GM12878 (cell line): ENCODE measurements around the gene LAD1. TPM values are rescaled to one million over a fixed set of nuclear protein-coding genes. Genes with fewer than 3 reads are reported as not detected.

Source experiments
- BRCA1 ChIP-seq: IDR thresholded peaks from 2 replicates; pipeline ENCODE4 v1.6.1; 2011; ENCODE audit warnings: low read depth, low read length, improper control_type of control experiment
- CREM ChIP-seq: IDR thresholded peaks from 2 replicates; pipeline ENCODE4 v1.6.1; 2014; ENCODE audit warnings: antibody characterized with exemption, low read depth
- ESRRA ChIP-seq: IDR thresholded peaks from 2 replicates; pipeline ENCODE4 v1.6.1; 2012; ENCODE audit warnings: mild to moderate bottlenecking, low read length, improper control_type of control experiment
- RB1 ChIP-seq: fragments of 450-650 bp; formaldehyde crosslinking; IDR thresholded peaks from 2 replicates; pipeline ENCODE4 v1.6.1; 2017; ENCODE audit warnings: mild to moderate bottlenecking, borderline replicate concordance
- SRF ChIP-seq, 2 experiments: IDR thresholded peaks; 2 replicates each; pipeline ENCODE4 v1.6.1; 2011; ENCODE audit warnings: low read depth in 2 of 2, low read length in 2 of 2, mild to moderate bottlenecking in 1 of 2, moderate library complexity in 1 of 2
- WRNIP1 ChIP-seq: IDR thresholded peaks from 2 replicates; pipeline ENCODE4 v1.6.1; 2011; ENCODE audit warnings: low read depth, low read length, improper control_type of control experiment, borderline replicate concordance
- ZSCAN29 ChIP-seq: fragments of 450-650 bp; IDR thresholded peaks from 2 replicates; pipeline ENCODE4 v1.6.1; 2017; ENCODE audit warnings: mild to moderate bottlenecking, moderate library complexity
- ZZZ3 ChIP-seq: IDR thresholded peaks from 2 replicates; pipeline ENCODE4 v1.6.1; 2011; ENCODE audit warnings: low read depth; ENCODE audit not compliant: control insufficient read depth, insufficient read length
- polyA plus RNA-seq, 11 experiments: library from polyadenylated mRNA; depleted of rRNA in 4 of 11; unstranded in 6 of 11; stranded (reverse) in 5 of 11; fragments of >200 nt; fragmentation: Nextera tagmentation in 4 of 11; fragmentation: Illumina TruSeq in 1 of 11; extraction: Ambion mirVana in 4 of 11; extraction: Trizol in 1 of 11; gene quantifications; 1 replicate in 1 of 11; 2 replicates in 10 of 11; pipeline versions ENCODE4 v1.2.1 to v1.2.3, GENCODE V29; 2011 to 2016; ENCODE audit warnings: inconsistent platforms in 2 of 11, missing spikeins in 2 of 11, low read depth in 1 of 11
- total RNA-seq, 4 experiments: library from RNA; depleted of rRNA in 3 of 4; stranded (reverse); fragments of >200 nt in 3 of 4; fragmentation: Illumina TruSeq in 1 of 4; extraction: Trizol in 1 of 4; gene quantifications; 2 replicates each; pipeline versions ENCODE4 v1.2.1 to v1.2.3, GENCODE V29; 2013 to 2021
- TF ChIP-seq, protein P1 (sequence below): fragments of 450-650 bp; IDR thresholded peaks from 2 replicates; pipeline ENCODE4 v1.6.1; 2017; ENCODE audit warnings: mild to moderate bottlenecking, moderate library complexity
- TF ChIP-seq, protein P2 (sequence below): fragments of 150-350 bp; IDR thresholded peaks from 2 replicates; pipeline ENCODE4 v1.6.1; 2016; ENCODE audit warnings: low read depth, low read length
- TF ChIP-seq, protein P3 (sequence below): fragments of 450-650 bp; IDR thresholded peaks from 2 replicates; pipeline ENCODE4 v1.6.1; 2016; ENCODE audit warnings: mild to moderate bottlenecking
- TF ChIP-seq, protein P4 (sequence below): IDR thresholded peaks from 2 replicates; pipeline ENCODE4 v1.6.1; 2011; ENCODE audit warnings: borderline replicate concordance, low read depth, mild to moderate bottlenecking, moderate library complexity, low read length; ENCODE audit not compliant: insufficient read depth, poor library complexity, severe bottlenecking
- TF ChIP-seq, protein P5 (sequence below): IDR thresholded peaks from 2 replicates; pipeline ENCODE4 v1.6.1; 2011; ENCODE audit warnings: low read depth, low read length, improper control_type of control experiment, borderline replicate concordance
- TF ChIP-seq, protein P6 (sequence below): fragments of 450-650 bp; IDR thresholded peaks from 2 replicates; pipeline ENCODE4 v1.6.1; 2017; ENCODE audit warnings: mild to moderate bottlenecking, low read depth, inconsistent platforms; ENCODE audit not compliant: poor library complexity, severe bottlenecking
- TF ChIP-seq, protein P7 (sequence below): fragments of 450-650 bp; IDR thresholded peaks from 2 replicates; pipeline ENCODE4 v1.6.1; 2017; ENCODE audit warnings: borderline replicate concordance

The LAD1 gene
- total and polyA plus RNA-seq, 10 of the 15 experiments (the other 5 are each of a cell fraction or from before 2014, with no cell fraction given), result 0.05 to 0.48 (median 0.32) TPM; not detected in 3

DNA sequence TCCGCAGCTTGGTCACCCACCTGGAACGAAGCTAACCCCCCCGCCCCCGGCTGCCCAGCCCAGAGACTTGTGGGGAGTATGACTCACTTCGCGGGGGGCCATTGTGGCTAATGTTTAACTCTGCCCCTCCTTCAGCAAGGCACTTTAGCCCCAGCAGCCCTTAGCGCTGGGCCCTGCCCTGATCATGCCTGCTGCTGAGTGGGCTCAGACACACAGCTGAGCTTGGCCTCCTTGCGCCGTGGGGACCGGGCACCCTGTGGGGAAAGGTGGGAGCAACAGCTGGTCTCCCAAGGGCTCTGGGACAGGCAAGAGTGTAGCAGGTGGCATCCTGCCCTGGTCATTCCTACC lies 6.3 kb upstream of the LAD1 start (continued):
- TF ChIP-seq ESRRA, result no peak
- TF ChIP-seq, protein P1, sequence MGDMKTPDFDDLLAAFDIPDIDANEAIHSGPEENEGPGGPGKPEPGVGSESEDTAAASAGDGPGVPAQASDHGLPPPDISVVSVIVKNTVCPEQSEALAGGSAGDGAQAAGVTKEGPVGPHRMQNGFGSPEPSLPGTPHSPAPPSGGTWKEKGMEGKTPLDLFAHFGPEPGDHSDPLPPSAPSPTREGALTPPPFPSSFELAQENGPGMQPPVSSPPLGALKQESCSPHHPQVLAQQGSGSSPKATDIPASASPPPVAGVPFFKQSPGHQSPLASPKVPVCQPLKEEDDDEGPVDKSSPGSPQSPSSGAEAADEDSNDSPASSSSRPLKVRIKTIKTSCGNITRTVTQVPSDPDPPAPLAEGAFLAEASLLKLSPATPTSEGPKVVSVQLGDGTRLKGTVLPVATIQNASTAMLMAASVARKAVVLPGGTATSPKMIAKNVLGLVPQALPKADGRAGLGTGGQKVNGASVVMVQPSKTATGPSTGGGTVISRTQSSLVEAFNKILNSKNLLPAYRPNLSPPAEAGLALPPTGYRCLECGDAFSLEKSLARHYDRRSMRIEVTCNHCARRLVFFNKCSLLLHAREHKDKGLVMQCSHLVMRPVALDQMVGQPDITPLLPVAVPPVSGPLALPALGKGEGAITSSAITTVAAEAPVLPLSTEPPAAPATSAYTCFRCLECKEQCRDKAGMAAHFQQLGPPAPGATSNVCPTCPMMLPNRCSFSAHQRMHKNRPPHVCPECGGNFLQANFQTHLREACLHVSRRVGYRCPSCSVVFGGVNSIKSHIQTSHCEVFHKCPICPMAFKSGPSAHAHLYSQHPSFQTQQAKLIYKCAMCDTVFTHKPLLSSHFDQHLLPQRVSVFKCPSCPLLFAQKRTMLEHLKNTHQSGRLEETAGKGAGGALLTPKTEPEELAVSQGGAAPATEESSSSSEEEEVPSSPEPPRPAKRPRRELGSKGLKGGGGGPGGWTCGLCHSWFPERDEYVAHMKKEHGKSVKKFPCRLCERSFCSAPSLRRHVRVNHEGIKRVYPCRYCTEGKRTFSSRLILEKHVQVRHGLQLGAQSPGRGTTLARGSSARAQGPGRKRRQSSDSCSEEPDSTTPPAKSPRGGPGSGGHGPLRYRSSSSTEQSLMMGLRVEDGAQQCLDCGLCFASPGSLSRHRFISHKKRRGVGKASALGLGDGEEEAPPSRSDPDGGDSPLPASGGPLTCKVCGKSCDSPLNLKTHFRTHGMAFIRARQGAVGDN, result peak; percentile 91
- no peak for TF ChIP-seq ZZZ3
- TF ChIP-seq, protein P2, sequence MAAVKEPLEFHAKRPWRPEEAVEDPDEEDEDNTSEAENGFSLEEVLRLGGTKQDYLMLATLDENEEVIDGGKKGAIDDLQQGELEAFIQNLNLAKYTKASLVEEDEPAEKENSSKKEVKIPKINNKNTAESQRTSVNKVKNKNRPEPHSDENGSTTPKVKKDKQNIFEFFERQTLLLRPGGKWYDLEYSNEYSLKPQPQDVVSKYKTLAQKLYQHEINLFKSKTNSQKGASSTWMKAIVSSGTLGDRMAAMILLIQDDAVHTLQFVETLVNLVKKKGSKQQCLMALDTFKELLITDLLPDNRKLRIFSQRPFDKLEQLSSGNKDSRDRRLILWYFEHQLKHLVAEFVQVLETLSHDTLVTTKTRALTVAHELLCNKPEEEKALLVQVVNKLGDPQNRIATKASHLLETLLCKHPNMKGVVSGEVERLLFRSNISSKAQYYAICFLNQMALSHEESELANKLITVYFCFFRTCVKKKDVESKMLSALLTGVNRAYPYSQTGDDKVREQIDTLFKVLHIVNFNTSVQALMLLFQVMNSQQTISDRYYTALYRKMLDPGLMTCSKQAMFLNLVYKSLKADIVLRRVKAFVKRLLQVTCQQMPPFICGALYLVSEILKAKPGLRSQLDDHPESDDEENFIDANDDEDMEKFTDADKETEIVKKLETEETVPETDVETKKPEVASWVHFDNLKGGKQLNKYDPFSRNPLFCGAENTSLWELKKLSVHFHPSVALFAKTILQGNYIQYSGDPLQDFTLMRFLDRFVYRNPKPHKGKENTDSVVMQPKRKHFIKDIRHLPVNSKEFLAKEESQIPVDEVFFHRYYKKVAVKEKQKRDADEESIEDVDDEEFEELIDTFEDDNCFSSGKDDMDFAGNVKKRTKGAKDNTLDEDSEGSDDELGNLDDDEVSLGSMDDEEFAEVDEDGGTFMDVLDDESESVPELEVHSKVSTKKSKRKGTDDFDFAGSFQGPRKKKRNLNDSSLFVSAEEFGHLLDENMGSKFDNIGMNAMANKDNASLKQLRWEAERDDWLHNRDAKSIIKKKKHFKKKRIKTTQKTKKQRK, result no peak
- 0 out of 2 replicates have a peak, but pooled peaks have one; percentile 10 for TF ChIP-seq ZSCAN29
- TF ChIP-seq, protein P3, sequence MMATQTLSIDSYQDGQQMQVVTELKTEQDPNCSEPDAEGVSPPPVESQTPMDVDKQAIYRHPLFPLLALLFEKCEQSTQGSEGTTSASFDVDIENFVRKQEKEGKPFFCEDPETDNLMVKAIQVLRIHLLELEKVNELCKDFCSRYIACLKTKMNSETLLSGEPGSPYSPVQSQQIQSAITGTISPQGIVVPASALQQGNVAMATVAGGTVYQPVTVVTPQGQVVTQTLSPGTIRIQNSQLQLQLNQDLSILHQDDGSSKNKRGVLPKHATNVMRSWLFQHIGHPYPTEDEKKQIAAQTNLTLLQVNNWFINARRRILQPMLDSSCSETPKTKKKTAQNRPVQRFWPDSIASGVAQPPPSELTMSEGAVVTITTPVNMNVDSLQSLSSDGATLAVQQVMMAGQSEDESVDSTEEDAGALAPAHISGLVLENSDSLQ, result no peak
- no peak for TF ChIP-seq WRNIP1
- TF ChIP-seq, protein P4, sequence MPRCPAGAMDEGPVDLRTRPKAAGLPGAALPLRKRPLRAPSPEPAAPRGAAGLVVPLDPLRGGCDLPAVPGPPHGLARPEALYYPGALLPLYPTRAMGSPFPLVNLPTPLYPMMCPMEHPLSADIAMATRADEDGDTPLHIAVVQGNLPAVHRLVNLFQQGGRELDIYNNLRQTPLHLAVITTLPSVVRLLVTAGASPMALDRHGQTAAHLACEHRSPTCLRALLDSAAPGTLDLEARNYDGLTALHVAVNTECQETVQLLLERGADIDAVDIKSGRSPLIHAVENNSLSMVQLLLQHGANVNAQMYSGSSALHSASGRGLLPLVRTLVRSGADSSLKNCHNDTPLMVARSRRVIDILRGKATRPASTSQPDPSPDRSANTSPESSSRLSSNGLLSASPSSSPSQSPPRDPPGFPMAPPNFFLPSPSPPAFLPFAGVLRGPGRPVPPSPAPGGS, result no peak
- TF ChIP-seq, protein P5, sequence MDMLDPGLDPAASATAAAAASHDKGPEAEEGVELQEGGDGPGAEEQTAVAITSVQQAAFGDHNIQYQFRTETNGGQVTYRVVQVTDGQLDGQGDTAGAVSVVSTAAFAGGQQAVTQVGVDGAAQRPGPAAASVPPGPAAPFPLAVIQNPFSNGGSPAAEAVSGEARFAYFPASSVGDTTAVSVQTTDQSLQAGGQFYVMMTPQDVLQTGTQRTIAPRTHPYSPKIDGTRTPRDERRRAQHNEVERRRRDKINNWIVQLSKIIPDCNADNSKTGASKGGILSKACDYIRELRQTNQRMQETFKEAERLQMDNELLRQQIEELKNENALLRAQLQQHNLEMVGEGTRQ, result no peak
- TF ChIP-seq SRF (IDR thresholded peaks at IDR 0.05; ENCODE audit: low read depth in 2 of 2, low read length in 2 of 2), result no peak
- no peak for TF ChIP-seq RB1
- TF ChIP-seq CREM, result no peak
- no peak for TF ChIP-seq BRCA1
- TF ChIP-seq, protein P6, sequence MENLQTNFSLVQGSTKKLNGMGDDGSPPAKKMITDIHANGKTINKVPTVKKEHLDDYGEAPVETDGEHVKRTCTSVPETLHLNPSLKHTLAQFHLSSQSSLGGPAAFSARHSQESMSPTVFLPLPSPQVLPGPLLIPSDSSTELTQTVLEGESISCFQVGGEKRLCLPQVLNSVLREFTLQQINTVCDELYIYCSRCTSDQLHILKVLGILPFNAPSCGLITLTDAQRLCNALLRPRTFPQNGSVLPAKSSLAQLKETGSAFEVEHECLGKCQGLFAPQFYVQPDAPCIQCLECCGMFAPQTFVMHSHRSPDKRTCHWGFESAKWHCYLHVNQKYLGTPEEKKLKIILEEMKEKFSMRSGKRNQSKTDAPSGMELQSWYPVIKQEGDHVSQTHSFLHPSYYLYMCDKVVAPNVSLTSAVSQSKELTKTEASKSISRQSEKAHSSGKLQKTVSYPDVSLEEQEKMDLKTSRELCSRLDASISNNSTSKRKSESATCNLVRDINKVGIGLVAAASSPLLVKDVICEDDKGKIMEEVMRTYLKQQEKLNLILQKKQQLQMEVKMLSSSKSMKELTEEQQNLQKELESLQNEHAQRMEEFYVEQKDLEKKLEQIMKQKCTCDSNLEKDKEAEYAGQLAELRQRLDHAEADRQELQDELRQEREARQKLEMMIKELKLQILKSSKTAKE, result no peak
- TF ChIP-seq, protein P7, sequence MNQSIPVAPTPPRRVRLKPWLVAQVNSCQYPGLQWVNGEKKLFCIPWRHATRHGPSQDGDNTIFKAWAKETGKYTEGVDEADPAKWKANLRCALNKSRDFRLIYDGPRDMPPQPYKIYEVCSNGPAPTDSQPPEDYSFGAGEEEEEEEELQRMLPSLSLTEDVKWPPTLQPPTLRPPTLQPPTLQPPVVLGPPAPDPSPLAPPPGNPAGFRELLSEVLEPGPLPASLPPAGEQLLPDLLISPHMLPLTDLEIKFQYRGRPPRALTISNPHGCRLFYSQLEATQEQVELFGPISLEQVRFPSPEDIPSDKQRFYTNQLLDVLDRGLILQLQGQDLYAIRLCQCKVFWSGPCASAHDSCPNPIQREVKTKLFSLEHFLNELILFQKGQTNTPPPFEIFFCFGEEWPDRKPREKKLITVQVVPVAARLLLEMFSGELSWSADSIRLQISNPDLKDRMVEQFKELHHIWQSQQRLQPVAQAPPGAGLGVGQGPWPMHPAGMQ, result no peak
